Transverse colon (tissue), 3 donors: ENCODE data around the gene SEPTIN5.

Experiments used
- CTCF ChIP-seq, 5 experiments: fragments of 200-600 bp in 3 of 5; fragments of 450-650 bp in 2 of 5; sonication (generic) in 3 of 5; IDR thresholded peaks; 1 replicate in 2 of 5; 2 replicates in 3 of 5; pipeline ENCODE4 v1.5.1; 2016 to 2017; ENCODE audit warnings: antibody characterized with exemption in 5 of 5, inconsistent platforms in 3 of 5, mild to moderate bottlenecking in 2 of 5, moderate library complexity in 1 of 5
- POLR2A ChIP-seq: fragments of 450-650 bp; IDR thresholded peaks from one replicate; pipeline ENCODE4 v1.6.1; 2016; ENCODE audit warnings: antibody characterized with exemption, mild to moderate bottlenecking, moderate library complexity

GRCh38 chr22:19753996-19754700 lies 39.8 kb downstream of the SEPTIN5 start:
- no peak for TF ChIP-seq CTCF (IDR thresholded peaks at IDR 0.05)
- no peak for TF ChIP-seq POLR2A
